Renal pelvis (tissue), 4 donors: ENCODE data around the gene BBS9. TPM values are rescaled to one million over a fixed set of nuclear protein-coding genes. Genes with fewer than 3 reads are reported as not detected.
A peak's percentile ranks its signal among the peaks of the same experiment; 100 is the strongest.

ENCODE experiments used
- DNase-seq: peaks from one replicate; pipeline ENCODE4 v3.0.0-alpha.2; 2013
- polyA plus RNA-seq, 3 donors: library from polyadenylated mRNA; unstranded; fragments of 120-200 nt; gene quantifications; one replicate each; pipeline ENCODE4 v1.2.1, GENCODE V29; 2013; ENCODE audit not compliant: insufficient read length in 3 of 3

BBS9 gene
- polyA plus RNA-seq, 3 donors = 15.5 to 17.8 (median 17.5) TPM

DNA sequence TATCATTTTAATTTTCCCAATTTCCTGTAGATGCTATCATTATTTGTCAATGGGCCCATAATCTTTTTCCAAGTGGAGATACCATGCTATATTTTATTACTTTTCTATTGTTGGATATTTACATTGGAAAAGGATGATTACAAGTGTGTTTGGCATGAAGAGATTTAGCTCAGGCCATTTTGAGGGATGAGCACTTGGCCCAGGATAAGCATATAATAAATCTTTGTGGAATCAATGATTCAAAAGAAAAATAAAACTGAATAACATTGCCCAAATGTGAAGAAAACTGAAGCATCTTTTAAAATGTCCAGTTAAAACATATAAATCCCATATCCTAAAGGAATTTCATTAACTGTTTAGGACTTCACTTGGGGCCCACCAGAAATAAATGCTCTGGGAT lies 515.1 kb downstream of the BBS9 start:
- DNase-seq = no peak

DNA sequence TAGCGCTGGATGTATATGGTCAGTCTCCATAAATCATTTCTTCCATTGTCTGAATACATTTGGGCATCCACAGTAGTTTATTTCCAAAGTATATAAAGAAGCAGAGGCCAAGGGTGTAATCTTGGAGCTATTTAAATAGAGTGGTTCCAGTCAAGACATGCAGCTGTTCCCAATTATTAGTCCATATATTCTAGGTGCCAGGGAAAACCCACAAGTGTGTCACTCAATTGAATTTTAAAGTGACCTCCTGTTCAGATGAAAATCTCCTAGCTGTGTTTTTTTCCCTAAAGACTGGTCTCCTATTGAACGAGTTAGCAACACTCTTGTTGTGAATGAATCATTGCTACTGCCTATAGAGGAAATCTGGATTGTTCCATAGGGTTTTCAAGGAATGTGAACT lies 515.7 kb downstream of the BBS9 start:
- no peak for DNase-seq

DNA sequence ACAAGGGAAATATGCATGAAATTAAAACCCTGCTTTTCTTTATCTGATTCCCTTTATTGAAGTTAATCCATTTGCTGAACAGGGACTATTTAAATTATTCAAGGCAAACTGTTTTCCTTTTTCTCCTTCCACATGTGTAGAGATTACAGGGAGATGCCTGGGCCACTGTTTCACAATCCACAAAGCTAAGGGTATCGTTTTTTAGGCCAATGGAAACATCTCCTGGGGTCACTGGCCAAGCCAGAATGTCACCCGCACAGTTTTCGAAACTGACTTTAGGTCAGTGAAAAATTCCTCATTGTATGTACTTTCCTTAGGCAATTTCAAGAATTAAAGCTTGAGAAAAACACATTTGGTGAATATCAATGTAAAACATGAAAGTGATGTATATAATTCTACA lies 516.8 kb downstream of the BBS9 start:
- DNase-seq = no peak

DNA sequence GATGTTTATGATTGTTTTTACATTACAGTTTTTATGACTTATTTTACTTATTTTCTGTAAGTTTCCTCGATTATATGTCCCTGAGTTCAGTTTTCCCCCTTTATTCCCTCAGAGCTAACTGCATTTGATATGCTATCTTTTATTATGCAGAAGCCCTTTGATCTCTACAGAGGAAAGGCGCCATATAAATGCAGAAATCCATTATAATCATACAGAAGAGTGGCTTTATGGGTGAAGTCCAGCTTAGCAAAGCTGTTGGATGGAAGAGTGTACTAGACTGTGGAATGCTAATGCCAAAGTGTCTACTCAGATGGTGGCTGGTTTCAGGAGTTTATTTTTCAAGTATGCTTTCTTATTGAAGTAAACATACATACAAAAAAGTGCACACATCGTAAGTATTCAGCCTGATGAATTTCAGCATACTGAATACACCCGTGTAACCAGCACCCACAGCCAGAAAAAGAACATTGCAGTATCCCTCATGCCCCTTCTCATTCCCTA lies 517.6 kb downstream of the BBS9 start:
- DNase-seq = no peak

DNA sequence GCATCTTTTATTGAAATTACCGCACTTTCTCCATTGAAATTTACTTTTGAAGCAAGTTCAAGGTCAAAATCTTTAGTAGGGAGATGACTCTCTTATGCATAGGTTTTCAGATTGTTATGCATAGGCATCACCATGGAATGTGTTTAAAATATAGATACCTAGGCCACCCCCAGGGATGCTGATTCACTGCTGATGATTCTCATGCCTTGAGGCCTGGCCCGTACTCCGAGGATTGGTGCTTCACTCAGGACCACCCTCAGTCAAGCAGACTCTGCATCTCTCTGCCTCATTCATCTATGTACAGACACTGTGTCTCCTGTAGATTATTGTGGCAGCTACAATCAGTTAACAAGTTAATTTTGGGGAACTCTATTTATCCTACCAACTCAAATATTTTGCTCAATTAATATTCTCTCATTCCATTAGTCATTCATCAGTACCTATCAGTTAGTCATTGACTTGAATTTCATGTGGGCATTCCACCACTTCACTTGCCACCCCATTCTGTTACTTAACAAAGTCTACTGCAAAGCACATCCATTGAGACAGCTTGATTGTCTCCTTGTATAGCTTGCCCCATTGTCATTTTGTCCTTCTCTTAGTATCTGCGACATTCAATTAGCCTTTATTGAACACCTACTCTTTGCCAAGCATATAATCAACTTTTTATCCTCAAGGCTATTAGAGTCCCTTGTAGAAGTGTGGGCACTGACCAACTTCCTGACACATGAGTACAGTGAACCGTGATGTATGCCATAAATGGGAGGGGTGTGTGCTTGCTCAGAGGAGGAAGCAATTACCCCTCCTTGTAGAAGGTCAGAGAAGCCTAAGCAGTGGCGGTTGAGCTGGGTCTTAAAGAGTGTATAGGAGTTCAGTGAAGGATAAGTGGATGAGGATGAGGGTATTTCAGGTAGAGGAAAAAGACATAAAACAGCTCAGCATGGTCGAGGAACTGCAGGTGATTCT lies 520.4 kb downstream of the BBS9 start:
- DNase-seq = no peak

DNA sequence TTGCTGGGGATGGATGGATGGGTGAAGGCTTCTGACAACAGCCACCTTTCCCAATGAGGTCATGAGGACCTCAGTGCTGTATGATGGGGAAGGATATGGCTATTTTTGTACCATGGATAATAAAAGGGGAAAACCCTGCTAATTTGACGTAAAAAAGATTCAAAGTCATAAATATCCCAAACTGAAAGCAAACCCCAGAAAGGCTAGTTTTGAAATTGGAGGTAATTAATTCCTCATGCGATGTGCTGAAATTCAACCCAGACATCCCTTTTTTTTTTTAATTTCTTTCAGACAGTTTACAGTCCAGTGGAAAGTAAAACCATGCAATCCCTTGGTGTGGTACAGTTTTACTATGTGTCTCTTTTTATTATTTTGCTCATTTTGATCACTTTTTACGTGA lies 521.5 kb downstream of the BBS9 start:
- no peak for DNase-seq

DNA sequence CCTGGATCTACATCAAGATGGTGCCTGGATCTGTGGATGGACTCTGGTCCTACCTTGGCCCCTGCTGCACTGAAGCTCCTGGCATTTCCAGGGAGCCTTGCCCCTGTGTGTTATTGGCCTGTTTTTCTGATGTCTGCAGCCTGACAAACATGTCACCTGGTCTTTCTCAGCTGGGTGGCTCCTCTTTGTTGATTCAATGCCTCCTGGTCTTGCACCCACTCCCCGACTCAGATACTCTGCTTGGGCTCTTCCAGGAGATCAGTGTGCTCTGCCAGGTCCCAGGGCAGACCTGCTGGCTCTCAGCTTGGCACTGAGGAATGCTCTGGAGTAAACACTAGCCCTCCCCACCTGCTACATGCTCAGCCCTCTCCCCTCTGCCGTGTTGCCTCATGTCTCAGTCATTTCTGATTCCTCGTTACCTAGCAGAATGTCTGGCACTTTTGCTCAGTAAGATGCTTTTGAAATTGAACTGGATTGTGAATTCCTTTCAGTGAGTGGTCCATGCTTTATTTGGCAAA lies 522.7 kb downstream of the BBS9 start:
- DNase-seq = no peak

DNA sequence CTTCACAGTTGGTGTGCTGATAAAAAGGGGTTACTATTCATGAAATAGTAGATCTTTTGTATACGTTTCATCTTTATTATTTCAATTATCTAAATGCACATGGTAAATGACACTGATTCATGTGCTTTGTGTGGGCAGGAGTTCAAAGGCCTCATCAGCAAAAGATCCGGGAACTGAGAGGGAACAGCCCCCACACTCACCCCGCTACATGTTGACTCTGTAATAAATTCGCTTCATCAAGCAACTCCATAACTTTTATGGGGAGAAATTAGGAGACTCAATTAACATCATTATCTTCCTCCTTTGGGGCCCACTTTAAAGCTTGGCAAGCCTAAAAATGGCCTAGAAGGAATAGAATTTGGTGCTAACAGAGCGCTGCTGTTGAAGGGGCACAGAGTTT lies 525.3 kb downstream of the BBS9 start:
- DNase-seq = peak; percentile 72

Other genes starting within 250 kb of the BBS9 start
- gene KBTBD2, start 237.8 kb upstream of the BBS9 start, polyA plus RNA-seq = 10 to 100 TPM; 45.7 to 52.7 (median 50.3) TPM
- gene FKBP9, start 172.1 kb upstream of the BBS9 start, polyA plus RNA-seq = 100 to 1,000 TPM; 132 to 154 (median 153) TPM
- gene NT5C3A, start 66.8 kb upstream of the BBS9 start, polyA plus RNA-seq = 10 to 100 TPM; 27.6 to 42.9 (median 37.3) TPM
- 10 to 100 TPM; 30.0 to 34.6 (median 32.7) TPM for gene RP9, start 20.2 kb upstream of the BBS9 start, polyA plus RNA-seq